HCT116 (cell line): Measurements from ENCODE around the gene DAAM2. TPM values are rescaled to one million over a fixed set of nuclear protein-coding genes. Genes with fewer than 3 reads are reported as not detected.

Experiments
- ATAC-seq: fragments of 200-7000 bp; cut with Tn5 transposase; 2 replicates; pipeline ENCODE4 v1.9.1; 2020; ENCODE audit warnings: mild to moderate bottlenecking, moderate library complexity
- BruUV-seq: library from RNA; stranded (reverse); fragments of 400-500 nt; replicated peaks from 2 replicates; lab custom pipeline; 2021; lab: Mats Ljungman, UMichigan
- CTCF ChIA-PET: fragments of 300-600 bp; sonication (Branson Sonifier 250); formaldehyde crosslinking; loops from one replicate; lab custom pipeline; 2021; ENCODE audit warnings: antibody characterized with exemption; lab: Charles Lee
- POLR2A ChIA-PET: fragments of 300-600, 350-600 bp; sonication (Branson Sonifier 250); formaldehyde crosslinking; loops from one replicate; lab custom pipeline; 2021; ENCODE audit warnings: antibody characterized with exemption; lab: Charles Lee
- RAD21 ChIA-PET, 2 experiments: fragments of 300-600 bp; sonication (Branson Sonifier 250); formaldehyde crosslinking; loops; one replicate each; lab custom pipeline; 2023; ENCODE audit warnings: low total read pairs in 2 of 2; ENCODE audit not compliant: uncharacterized antibody in 2 of 2, unreplicated experiment in 2 of 2, low non-redundant PET in 1 of 2; lab: Charles Lee
- DNase-seq: peaks from one replicate; pipeline ENCODE4 v3.0.0-alpha.2; 2010; ENCODE audit warnings: low read depth, low spot score
- H2AFZ ChIP-seq: fragments of 200-600 bp; shearing (Covaris generic), sonication (generic); 2 replicates; pipeline ENCODE4 v1.6.1; 2017; ENCODE audit warnings: low read depth, mixed run types, mixed read lengths, antibody characterized with exemption, low read length; ENCODE audit not compliant: poor library complexity, severe bottlenecking
- H3K27ac ChIP-seq: 2 replicates; pipeline ENCODE4 v1.5.1; 2012; ENCODE audit warnings: low read depth, low read length
- H3K27me3 ChIP-seq: fragments of 200-600 bp; sonication (generic); 2 replicates; pipeline ENCODE4 v1.6.1; 2016; ENCODE audit warnings: mixed run types, low read length, mixed read lengths; ENCODE audit not compliant: insufficient read depth
- H3K36me3 ChIP-seq, 2 experiments: fragments of 200-500 bp in 1 of 2; fragments of 200-600 bp in 1 of 2; sonication (Bioruptor generic) in 1 of 2; sonication (generic) in 1 of 2; 2 replicates each; pipeline versions ENCODE4 v1.5.1 to v1.6.1; 2014 to 2016; ENCODE audit warnings: low read length in 2 of 2, inconsistent platforms in 1 of 2, mixed read lengths in 1 of 2, mixed run types in 1 of 2; ENCODE audit not compliant: insufficient read depth in 2 of 2, control insufficient read depth in 1 of 2
- H3K4me1 ChIP-seq, 2 experiments: fragments of 200-600 bp in 1 of 2; sonication (generic) in 1 of 2; 2 replicates each; pipeline versions ENCODE4 v1.5.1 to v1.6.1; 2012 to 2017; ENCODE audit warnings: low read length in 2 of 2, inconsistent platforms in 1 of 2, mild to moderate bottlenecking in 1 of 2, mixed read lengths in 1 of 2, mixed run types in 1 of 2, moderate library complexity in 1 of 2; ENCODE audit not compliant: insufficient read depth in 2 of 2, control insufficient read depth in 1 of 2
- H3K4me2 ChIP-seq: fragments of 200-600 bp; sonication (generic); 2 replicates; pipeline ENCODE4 v1.6.1; 2017; ENCODE audit warnings: mixed run types, low read length, mixed read lengths
- H3K4me3 ChIP-seq, 2 experiments: fragments of 200-600 bp in 1 of 2; sonication (generic) in 1 of 2; replicated peaks in 1 of 2; 2 replicates each; pipeline ENCODE4 v1.5.1; 2011 to 2016; ENCODE audit warnings: low read length in 2 of 2, control low read depth in 1 of 2, low read depth in 1 of 2, mild to moderate bottlenecking in 1 of 2, mixed read lengths in 1 of 2, mixed run types in 1 of 2
- H3K79me2 ChIP-seq: fragments of 200-600 bp; sonication (generic); 2 replicates; pipeline ENCODE4 v1.6.1; 2017; ENCODE audit warnings: mild to moderate bottlenecking, mixed run types, low read length, moderate library complexity, mixed read lengths; ENCODE audit not compliant: insufficient read depth
- H3K9ac ChIP-seq: fragments of 200-600 bp; sonication (generic); 2 replicates; pipeline ENCODE4 v1.6.1; 2016; ENCODE audit warnings: low read length, mixed read lengths
- H3K9me2 ChIP-seq: fragments of 200-600 bp; sonication (generic), shearing (Covaris generic); 2 replicates; pipeline ENCODE4 v1.6.1; 2017; ENCODE audit warnings: mixed run types, mild to moderate bottlenecking, moderate library complexity; ENCODE audit not compliant: insufficient read depth
- H3K9me3 ChIP-seq, 2 experiments: fragments of 200-500 bp in 1 of 2; fragments of 200-600 bp in 1 of 2; sonication (Bioruptor generic) in 1 of 2; sonication (generic) in 1 of 2; 2 replicates each; pipeline ENCODE4 v1.6.1; 2014 to 2017; ENCODE audit warnings: low read length in 2 of 2, mixed read lengths in 2 of 2, inconsistent platforms in 1 of 2, low read depth in 1 of 2, mild to moderate bottlenecking in 1 of 2, mixed run types in 1 of 2, moderate library complexity in 1 of 2; ENCODE audit not compliant: control insufficient read depth in 1 of 2, insufficient read depth in 1 of 2
- H4K20me1 ChIP-seq: fragments of 200-600 bp; sonication (generic), shearing (Covaris generic); 2 replicates; pipeline ENCODE4 v1.6.1; 2017; ENCODE audit warnings: mixed run types, mild to moderate bottlenecking, moderate library complexity; ENCODE audit not compliant: insufficient read depth
- ATF3 ChIP-seq: IDR thresholded peaks from 2 replicates; pipeline ENCODE4 v1.6.1; 2012
- EZH2 ChIP-seq: fragments of 200-600 bp; sonication (generic); IDR thresholded peaks from 2 replicates; pipeline ENCODE4 v1.6.1; 2017; ENCODE audit warnings: antibody characterized with exemption, mixed run types
- POLR2A ChIP-seq: IDR thresholded peaks from 2 replicates; pipeline ENCODE4 v1.7.0; 2011; ENCODE audit warnings: borderline replicate concordance; ENCODE audit not compliant: insufficient read depth, insufficient read length; ENCODE audit errors: extremely low read depth
- RAD21 ChIP-seq: IDR thresholded peaks from 2 replicates; pipeline ENCODE4 v1.6.1; 2012; ENCODE audit warnings: low read depth, mild to moderate bottlenecking
- REST ChIP-seq: IDR thresholded peaks from 2 replicates; pipeline ENCODE4 v1.6.1; 2012; ENCODE audit warnings: low read depth
- TCF7L2 ChIP-seq: IDR thresholded peaks from 2 replicates; pipeline ENCODE4 v1.7.0; 2011; ENCODE audit warnings: borderline replicate concordance, inconsistent platforms; ENCODE audit not compliant: insufficient read depth, insufficient read length; ENCODE audit errors: extremely low read depth
- ZFX ChIP-seq: fragments of 450-650 bp; IDR thresholded peaks from 2 replicates; pipeline ENCODE4 v1.6.1; 2017
- ZNF274 ChIP-seq: fragments of 200-500 bp; sonication (Bioruptor generic); IDR thresholded peaks from 2 replicates; pipeline ENCODE4 v1.6.1; 2014; ENCODE audit warnings: mild to moderate bottlenecking, low read depth, low read length, inconsistent platforms
- intact Hi-C: fragments of 100-400 bp; cut with micrococcal nuclease; formaldehyde crosslinking; loops from 2 replicates; pipeline ENCODE4 v1.10.0; 2022
- total RNA-seq: library from RNA; stranded (reverse); gene quantifications from one replicate; pipeline ENCODE4 v1.2.1, GENCODE V29; 2021; ENCODE audit not compliant: unreplicated experiment

Gene DAAM2
- total RNA-seq, 1 experiment from 2014 or later: not detected

- Histone ChIP-seq H3K4me2 (no peak overlapping the region), H3K27me3 (peaks cover 15% of the 10 kb centered on the region; the same call in 1 of the 2 replicates), H3K4me3 (no peak overlapping the region), H3K9me3 (no peaks in the 10 kb centered on the region), H3K9me2 (no peaks in the 10 kb centered on the region), H3K4me1 (no peaks in the 10 kb centered on the region), H3K9ac (no peak overlapping the region), H3K27ac (no peak overlapping the region), H3K79me2 (no peaks in the 10 kb centered on the region), H3K36me3 (no peaks in the 10 kb centered on the region), H2AFZ (no peak overlapping the region), H4K20me1 (no peaks in the 10 kb centered on the region)
- CTCF ChIA-PET: no interaction called here
- no peak for TF ChIP-seq TCF7L2
- TF ChIP-seq REST: no peak
- intact Hi-C loops: no loop called here
- no peak for ATAC-seq
- RAD21 ChIA-PET: no interaction called here
- POLR2A ChIA-PET: no interaction called here
- no TSS peak for BruUV-seq
- DNase-seq: no peak
Measured at GRCh38 chr6:39824030-39824926, 32.1 kb downstream of the DAAM2 start.

- no peaks in the 10 kb centered on the region for H3K9me2 ChIP-seq
- no peak overlapping the region for H3K4me3 ChIP-seq
- no TSS peak for BruUV-seq
- H3K36me3 ChIP-seq: no peaks in the 10 kb centered on the region
- no peak for TF ChIP-seq ZNF274
- TF ChIP-seq REST: no peak
- TF ChIP-seq ZFX: no peak
- no peak for TF ChIP-seq RAD21
- TF ChIP-seq EZH2: no peak
- TF ChIP-seq ATF3: no peak
- TF ChIP-seq POLR2A: no peak
- TF ChIP-seq, all 23 proteins: peak for 0
- Histone ChIP-seq H3K9ac (no peak overlapping the region), H2AFZ (no peak overlapping the region), H4K20me1 (no peaks in the 10 kb centered on the region), H3K9me3 (no peaks in the 10 kb centered on the region), H3K4me2 (no peak overlapping the region), H3K27me3 (peaks cover 20% of the 10 kb centered on the region), H3K79me2 (no peaks in the 10 kb centered on the region), H3K27ac (no peak overlapping the region), H3K4me1 (no peaks in the 10 kb centered on the region)
- intact Hi-C loops: no loop called here
- CTCF ChIA-PET: no interaction called here
- POLR2A ChIA-PET: no interaction called here
- DNase-seq (no peak), ATAC-seq (no peak)
- RAD21 ChIA-PET: no interaction called here
Measured at GRCh38 chr6:39829331-39829730, 37.2 kb downstream of the DAAM2 start.
